HG03575 (cell line): Measurements from ENCODE around the gene ZAP70.

ENCODE experiments used
- ATAC-seq: cut with Tn5 transposase; IDR thresholded peaks from one replicate; pipeline ENCODE4 v1.9.1; 2021; ENCODE audit not compliant: unreplicated experiment, insufficient number of reproducible peaks, low FRiP score; ENCODE audit errors: extremely low read depth

The ZAP70 gene

GRCh38 chr2:97763176-97763845 is 49.9 kb downstream of the ZAP70 start:
- no peak for ATAC-seq

- no peak for ATAC-seq
Observed at GRCh38 chr2:97764559-97765263, 51.3 kb downstream of the ZAP70 start.

- ATAC-seq: no peak
Observed at GRCh38 chr2:97765933-97766332, 52.6 kb downstream of the ZAP70 start.

GRCh38 chr2:97766567-97766966 is 53.2 kb downstream of the ZAP70 start:
- no peak for ATAC-seq

- ATAC-seq: no peak
Observed at GRCh38 chr2:97769308-97769707, 55.9 kb downstream of the ZAP70 start.

- no peak for ATAC-seq
Observed at GRCh38 chr2:97769711-97770110, 56.3 kb downstream of the ZAP70 start.

- no peak for ATAC-seq
Observed at GRCh38 chr2:97770445-97770844, 57.1 kb downstream of the ZAP70 start.

GRCh38 chr2:97774425-97774824 is 61.0 kb downstream of the ZAP70 start:
- no peak for ATAC-seq

- ATAC-seq: no peak
Observed at GRCh38 chr2:97775074-97775473, 61.7 kb downstream of the ZAP70 start.

GRCh38 chr2:97779141-97779540 is 65.8 kb downstream of the ZAP70 start:
- ATAC-seq: no peak

- no peak for ATAC-seq
Observed at GRCh38 chr2:97781981-97782380, 68.6 kb downstream of the ZAP70 start.

- ATAC-seq: no peak
Observed at GRCh38 chr2:97784953-97785352, 71.6 kb downstream of the ZAP70 start.

- no peak for ATAC-seq
Observed at GRCh38 chr2:97785818-97786217, 72.4 kb downstream of the ZAP70 start.

- ATAC-seq: no peak
Observed at GRCh38 chr2:97788986-97789644, 75.7 kb downstream of the ZAP70 start.
